Measurements from ENCODE around the gene CADPS.

DNA sequence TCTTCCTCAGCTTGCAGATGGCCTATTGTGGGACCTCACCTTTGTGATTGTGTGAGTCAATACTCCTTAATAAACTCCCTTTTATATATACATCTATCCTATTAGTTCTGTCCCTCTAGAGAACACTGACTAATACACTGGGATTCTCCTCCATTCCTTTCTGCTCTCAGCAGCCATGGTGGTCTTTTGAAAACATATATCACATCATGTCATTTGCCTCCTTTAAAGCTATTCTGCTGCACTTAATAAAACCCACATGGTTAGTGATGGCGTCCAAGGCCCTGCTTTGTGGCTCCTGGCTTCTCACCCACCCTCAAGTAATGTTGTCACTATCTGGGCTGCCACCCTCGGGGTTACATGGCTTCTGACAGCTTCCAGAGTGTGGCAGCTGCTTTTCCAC, 169.5 kb downstream of the CADPS start:
- TF ChIP-seq, protein P1, sequence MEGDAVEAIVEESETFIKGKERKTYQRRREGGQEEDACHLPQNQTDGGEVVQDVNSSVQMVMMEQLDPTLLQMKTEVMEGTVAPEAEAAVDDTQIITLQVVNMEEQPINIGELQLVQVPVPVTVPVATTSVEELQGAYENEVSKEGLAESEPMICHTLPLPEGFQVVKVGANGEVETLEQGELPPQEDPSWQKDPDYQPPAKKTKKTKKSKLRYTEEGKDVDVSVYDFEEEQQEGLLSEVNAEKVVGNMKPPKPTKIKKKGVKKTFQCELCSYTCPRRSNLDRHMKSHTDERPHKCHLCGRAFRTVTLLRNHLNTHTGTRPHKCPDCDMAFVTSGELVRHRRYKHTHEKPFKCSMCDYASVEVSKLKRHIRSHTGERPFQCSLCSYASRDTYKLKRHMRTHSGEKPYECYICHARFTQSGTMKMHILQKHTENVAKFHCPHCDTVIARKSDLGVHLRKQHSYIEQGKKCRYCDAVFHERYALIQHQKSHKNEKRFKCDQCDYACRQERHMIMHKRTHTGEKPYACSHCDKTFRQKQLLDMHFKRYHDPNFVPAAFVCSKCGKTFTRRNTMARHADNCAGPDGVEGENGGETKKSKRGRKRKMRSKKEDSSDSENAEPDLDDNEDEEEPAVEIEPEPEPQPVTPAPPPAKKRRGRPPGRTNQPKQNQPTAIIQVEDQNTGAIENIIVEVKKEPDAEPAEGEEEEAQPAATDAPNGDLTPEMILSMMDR (conservative IDR thresholded peaks at IDR 0.05) = no peak
- TF ChIP-seq EZH2 (IDR thresholded peaks at IDR 0.05; ENCODE audit: low read depth) = no peak

All from PC-9 (cell line).